Mammary epithelial cell (primary cell): ENCODE data around the gene CXCR3.

Experiments used
- EZH2 ChIP-seq: IDR thresholded peaks from 2 replicates; pipeline ENCODE4 v1.6.1; 2012; ENCODE audit warnings: low read length, inconsistent platforms, borderline replicate concordance
- TF ChIP-seq, protein P1 (sequence below), 2 donors: IDR thresholded peaks in 1 of 2; conservative IDR thresholded peaks in 1 of 2; 2 replicates each; pipeline ENCODE4 v1.5.1; 2011 to 2012; ENCODE audit warnings: inconsistent platforms in 2 of 2, low read length in 2 of 2, mild to moderate bottlenecking in 2 of 2, control low read depth in 1 of 2, low read depth in 1 of 2; ENCODE audit not compliant: insufficient read depth in 1 of 2; ENCODE audit errors: extremely low read depth in 1 of 2

- TF ChIP-seq, protein P1, sequence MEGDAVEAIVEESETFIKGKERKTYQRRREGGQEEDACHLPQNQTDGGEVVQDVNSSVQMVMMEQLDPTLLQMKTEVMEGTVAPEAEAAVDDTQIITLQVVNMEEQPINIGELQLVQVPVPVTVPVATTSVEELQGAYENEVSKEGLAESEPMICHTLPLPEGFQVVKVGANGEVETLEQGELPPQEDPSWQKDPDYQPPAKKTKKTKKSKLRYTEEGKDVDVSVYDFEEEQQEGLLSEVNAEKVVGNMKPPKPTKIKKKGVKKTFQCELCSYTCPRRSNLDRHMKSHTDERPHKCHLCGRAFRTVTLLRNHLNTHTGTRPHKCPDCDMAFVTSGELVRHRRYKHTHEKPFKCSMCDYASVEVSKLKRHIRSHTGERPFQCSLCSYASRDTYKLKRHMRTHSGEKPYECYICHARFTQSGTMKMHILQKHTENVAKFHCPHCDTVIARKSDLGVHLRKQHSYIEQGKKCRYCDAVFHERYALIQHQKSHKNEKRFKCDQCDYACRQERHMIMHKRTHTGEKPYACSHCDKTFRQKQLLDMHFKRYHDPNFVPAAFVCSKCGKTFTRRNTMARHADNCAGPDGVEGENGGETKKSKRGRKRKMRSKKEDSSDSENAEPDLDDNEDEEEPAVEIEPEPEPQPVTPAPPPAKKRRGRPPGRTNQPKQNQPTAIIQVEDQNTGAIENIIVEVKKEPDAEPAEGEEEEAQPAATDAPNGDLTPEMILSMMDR (conservative IDR thresholded peaks at IDR 0.05 in 1 of 2, IDR thresholded peaks at IDR 0.05 in 1 of 2; ENCODE audit: extremely low read depth in 1 of 2, insufficient read depth in 1 of 2, low read depth in 1 of 2, low read length in 2 of 2): no peak
- no peak for TF ChIP-seq EZH2
Observed at GRCh38 chrX:71577682-71578081, 40.6 kb downstream of the CXCR3 start.
